ENCODE results near the gene GNA15.
"Not testable (repeated sequence)": the region's sequence is repeated elsewhere in the genome, so short reads cannot be mapped to it uniquely, and the experiment has no call there.

GNA15 gene

DNA sequence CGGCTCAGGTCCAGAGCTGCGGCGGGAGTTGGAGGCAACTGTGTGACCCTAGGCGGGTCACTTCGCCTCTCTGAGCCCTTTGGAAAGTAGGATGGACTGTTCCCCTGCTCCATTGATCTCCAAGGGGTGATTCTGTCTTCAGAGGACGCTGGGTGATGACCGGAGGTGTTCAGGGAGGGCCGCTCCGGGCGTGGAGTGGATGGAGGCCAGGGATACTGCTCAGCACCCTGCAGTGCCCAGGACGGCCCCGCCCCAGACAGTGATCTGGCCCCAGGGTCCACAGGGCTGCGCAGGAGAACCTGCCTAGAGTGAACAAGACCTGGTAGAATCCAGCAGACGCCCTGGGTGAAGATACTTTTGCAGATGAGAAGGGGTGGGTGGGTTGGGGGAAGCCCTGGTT, 56.9 kb downstream of the GNA15 start:
- no peak for DNase-seq

DNA sequence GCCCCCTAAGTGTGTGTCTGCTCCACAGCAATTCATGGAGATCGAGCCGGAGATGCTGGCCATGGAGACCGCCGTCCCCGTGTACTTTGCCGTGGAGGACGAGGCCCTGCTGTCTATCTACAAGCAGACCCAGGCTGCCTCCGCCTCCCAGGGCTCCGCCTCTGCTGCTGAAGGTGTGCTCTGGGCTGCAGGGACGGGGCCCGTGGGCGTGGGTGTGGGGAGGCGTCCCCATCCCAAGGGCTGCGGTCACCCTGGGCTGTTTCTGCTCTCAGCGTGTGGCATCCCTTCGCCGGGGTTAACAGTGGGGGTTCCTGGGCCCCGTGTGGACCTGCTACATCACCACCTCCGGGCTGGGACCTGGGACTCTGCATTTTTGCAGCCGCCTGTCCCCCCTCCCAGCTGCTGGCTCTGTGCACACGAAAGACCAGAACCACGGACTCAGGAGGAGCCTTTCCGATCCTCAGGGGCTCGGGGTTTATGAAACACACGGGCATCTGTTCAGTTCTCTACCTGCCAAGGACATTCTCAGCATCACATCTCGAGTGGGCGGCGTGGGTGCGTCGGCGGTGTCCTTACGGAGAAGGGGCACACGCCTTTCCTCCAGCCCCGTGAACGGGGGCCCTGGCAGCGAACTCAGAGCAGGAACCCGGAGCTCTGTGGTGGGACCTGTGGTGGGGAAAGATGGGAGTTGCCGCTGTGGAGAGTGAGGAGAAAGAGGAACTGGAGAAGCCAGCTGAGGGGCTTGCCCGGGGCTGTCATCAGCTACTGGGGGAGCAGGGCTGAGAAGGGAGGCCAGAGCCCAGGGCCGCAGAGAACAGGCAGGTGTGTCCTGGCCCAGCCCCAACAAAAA, 57.6 kb downstream of the GNA15 start:
- DNase-seq: no peak

DNA sequence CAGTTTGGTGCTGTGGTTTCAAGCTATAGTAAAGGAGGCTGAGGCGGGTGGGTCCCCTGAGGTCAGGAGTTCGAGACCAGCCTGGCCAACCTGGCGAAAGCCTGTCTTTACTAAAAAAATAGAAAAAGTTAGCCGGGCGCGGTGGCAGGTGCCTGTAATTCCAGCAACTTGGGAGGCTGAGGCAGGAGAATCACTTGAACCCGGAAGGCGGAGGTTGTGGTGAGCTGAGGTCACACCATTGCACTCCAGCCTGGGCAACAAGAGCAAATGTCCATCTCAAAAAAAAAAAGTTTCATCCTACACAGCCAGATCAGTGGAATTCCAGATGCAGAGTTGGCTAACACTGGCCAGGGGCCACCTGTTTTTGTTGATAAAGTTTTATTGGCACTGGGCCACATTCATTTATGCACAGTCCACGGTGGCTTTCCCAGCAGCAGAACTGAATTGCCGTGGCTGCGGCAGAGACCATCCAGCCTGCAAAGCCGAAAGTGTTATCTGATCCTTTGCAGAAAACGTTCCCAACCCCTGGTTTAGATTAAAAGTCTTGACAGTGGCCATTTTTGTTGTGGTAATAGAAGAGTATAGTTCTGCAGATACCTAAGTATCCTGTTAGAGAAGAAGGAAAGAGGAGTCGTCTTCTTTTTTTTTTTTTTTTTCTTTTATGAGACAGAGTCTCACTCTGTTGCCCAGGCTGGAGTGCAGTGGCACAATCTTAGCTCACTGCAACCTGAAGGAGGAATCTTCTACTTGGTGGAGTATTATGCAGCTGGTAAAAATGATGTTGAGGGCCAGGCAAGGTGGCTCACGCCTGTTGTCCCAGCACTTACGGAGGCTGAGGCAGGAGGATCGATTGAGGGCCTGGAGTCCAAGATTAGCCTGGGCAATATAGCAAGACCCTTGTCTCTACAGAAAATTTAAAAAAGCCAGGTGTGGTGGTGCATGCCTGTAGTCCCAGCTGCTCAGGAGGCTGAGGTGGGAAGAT, 58.6 kb downstream of the GNA15 start:
- no peak for DNase-seq

DNA sequence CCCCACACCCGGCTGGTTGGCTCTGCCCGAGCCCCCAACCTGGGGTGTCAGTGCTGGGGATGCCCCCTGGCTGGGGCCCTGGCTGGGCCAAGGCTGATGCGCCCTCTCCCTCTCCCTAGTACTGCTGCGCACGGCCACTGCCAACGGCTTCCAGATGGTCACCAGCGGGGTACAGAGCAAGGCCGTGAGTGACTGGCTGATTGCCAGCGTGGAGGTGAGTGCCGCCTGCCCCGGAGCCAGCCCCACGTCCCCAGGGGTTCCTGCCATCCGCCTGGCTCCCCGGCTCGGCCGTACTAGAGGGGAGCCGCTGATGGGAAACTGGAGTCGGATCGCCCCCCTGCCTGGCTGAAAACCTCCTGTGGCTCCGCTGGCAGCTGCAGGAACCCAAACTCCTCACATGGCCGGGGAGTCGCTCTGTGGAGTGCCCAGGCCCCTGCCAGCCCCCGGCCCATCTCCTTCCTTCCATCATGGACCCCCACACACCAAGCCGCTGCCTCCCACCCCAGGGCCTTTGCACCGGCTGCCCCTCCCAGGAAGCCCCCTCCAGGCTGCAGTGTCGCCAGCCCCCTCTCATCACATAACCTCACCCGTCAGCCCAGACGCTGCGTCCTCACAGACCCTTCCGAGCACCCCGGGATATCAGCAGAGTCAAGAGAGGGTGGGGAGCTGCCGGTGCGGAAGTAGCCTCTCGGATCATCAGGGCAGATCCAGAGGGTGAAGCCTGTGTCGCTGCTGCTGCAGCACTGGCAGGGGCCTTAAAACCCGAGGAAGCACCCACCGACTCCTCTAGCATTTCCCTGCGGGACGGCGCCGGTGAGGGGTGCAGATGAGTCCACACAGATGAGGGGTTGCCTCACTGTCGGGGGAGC, 60.5 kb downstream of the GNA15 start:
- no peak for DNase-seq

DNA sequence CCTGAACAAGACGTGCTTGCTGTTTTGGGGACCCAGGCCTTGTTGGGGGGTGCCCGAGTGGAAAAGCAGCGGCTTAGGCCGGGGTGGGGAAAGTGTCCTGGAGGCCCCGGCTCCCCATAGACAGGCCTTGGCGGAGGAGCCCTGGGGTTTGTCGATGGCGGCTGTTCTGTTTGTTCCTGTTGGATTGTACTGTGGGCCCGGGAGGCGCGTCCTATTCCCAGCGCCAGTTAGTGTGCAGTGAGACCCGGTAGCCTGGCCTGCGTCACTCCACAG, 61.0 kb downstream of the GNA15 start:
- DNase-seq: no peak

DNA sequence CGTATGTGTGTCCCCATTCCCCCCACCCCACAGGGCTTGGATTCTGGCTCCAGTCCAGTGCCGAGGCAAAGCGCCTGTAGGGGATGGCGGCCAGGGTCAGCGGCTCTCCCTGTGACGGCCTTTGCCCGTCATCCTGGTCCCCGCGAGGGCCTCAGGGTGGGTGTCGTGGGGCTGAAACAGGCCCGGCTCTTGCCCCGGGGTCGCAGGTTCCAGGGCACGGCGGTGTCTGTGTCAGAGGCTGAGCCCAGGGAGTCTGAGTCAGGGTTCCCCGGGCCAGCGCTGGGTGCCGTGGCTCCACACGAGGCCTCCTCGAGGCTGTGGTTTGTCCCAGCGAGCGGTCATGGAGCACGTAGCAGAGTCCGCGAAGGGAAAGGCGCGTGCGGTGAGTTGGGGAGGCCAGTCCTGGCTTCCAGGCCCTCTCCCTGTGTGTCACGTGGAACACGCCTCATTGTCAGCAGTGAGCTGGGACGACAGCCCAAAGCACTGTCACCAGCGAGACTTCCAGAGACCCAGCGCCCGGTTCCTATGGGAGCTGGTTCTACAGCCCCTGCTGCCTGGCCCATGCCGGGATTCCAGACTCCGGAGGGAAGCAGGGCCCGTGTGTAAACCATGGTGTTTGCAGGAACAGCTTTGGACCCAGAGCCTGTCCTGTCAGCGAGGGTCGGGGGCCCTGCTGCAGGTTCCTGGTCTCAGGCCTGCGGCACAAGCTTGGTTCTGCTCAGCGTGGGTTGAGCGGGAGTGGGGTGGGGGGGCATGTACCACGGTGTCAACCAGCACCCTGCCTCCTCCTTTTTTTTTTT, 63.3 kb downstream of the GNA15 start:
- DNase-seq: no peak

DNA sequence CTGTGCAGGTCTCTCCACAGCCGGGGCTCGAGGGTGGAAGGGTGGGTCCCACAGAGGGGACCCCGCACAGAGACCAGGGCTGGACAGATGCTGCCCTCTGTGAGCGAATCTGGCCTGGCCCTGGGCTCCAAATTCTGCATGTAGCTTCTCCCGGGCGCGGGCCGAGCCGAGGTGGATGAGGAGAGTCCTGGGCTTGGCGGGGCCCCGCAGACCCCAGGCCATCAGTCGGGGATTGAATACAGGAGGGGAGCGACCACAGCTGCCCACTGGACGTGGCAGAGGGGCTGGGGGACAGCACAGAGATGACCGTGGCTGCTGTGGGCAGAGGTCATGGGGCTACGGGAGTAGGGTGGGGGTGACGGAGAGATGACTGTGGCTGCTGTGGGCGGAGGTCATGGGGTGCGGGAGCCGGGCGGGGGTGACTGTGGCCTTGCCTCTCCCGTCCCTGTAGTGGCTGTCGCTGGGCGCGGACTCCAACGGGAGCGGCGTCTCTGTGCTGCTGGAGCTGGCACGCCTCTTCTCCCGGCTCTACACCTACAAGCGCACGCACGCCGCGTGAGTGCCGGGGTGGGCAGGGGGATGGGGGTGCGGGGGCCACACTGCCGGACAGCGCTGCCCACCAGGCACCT, 65.4 kb downstream of the GNA15 start:
- DNase-seq: no peak

DNA sequence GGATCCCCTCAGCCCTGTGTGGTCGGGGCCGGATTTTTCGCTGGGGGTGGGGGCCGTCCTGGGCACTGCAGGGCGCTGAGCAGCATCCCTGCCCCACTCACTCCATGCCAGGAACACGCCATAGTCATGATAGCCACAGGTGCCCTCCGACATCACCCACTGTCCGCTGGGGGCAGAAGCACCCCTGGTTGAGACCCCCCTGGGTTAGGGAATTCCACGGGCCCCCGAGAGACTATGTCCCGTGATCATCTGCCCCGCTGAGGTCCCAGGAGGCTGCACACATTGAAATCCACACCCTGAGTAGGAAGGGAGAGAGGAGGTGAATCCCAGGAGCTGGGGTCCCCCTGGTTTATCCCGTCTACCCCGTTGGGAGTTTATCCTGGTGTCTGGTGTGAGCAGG, 66.1 kb downstream of the GNA15 start:
- DNase-seq: no peak

DNA sequence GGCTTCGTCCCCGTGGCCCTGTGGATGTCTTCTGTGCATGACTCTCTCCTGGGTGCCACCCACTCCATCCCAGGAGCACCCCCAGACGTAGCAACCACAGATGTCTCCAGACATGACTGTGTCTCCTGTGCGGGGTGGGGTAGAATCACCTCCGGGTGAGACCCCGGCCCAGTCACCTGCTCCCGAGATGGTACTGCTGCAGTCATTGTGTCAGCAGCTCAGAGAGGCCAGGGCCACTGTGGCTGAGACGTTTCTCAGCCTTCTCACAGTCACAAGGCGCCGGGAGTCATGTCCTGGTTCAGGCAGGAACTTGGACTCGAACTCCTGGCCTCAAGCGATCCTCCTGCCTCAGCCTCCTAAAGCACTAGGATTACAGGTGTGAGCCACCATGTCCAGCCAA, 66.5 kb downstream of the GNA15 start:
- no peak for DNase-seq

DNA sequence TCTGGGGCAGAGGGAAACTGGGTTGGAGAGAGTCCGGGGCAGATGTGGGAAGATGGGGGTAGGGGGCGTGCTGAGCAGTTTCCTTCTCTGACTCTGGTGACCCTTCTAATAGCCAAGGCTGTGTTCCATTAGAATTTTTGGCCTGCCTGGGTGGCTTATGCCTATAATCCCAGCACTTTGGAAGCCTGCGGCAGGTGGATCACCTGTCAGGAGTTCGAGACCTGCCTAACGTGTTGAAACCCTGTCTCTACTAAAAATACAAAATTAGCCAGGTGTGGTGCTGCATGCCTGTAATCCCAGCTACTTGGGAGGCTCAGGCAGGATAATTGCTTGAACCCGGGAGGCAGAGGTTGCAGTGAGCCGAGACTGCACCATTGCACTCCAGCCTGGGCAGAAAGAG, 67.1 kb downstream of the GNA15 start:
- DNase-seq: not testable (repeated sequence)

DNA sequence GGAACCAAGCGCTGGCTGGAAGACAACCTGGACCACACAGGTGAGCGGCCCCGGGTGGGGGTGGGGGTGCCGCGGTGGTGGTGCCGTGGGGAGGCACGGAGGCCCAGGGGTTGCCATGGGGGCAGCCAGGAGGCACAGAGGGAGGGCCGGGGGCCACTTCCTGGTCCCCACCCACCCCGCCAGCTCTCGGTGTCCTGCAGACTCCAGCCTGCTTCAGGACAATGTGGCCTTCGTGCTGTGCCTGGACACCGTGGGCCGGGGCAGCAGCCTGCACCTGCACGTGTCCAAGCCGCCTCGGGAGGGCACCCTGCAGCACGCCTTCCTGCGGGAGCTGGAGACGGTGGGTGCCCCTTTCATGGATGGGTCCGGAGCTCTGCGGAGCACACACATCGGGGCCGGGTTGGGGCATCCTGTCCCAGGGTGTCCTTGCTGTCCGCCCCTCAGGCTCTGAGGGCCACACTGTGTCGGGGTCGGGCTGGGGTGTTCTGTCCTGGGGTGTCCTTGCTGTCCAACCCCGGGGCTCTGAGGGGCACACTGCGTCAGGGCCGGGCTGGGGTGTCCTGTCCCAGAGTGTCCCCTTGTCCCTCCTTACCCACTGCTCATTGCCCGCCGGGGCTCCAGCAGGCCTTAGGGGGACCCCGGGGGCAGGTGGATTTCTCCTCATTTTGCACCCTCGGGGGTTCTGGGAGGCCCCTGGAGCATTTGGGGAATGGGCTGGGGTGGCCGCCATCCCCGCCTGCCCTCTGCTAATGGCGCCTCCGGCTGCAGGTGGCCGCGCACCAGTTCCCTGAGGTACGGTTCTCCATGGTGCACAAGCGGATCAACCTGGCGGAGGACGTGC, 68.2 kb downstream of the GNA15 start:
- DNase-seq: no peak

DNA sequence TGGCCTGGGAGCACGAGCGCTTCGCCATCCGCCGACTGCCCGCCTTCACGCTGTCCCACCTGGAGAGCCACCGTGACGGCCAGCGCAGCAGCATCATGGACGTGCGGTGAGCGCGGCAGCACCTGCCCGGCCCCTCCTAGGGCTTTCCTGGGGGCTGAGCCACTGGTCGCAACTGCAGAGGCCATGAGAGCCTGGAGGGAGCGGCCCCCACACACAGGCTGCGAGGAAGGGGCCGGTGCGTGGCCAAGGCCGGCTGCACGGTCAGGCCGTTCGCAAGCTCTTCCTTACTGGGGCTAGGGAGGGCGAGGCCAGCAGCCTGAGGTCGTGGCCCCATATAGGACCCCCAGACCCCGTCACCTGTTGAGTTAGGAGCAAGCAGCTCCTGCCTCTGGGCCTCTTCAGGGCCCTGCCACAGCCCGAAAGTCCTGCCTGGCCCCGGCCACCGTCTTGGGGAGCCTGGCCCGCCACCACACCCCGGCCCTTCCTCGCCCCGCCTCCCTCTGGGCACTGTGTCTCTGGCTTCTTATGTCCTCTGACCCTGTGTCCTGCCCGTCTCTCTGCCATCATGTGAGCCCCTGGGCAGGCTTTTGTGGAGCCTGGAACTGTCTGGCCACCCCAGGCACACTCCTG, 68.9 kb downstream of the GNA15 start:
- no peak for DNase-seq

DNA sequence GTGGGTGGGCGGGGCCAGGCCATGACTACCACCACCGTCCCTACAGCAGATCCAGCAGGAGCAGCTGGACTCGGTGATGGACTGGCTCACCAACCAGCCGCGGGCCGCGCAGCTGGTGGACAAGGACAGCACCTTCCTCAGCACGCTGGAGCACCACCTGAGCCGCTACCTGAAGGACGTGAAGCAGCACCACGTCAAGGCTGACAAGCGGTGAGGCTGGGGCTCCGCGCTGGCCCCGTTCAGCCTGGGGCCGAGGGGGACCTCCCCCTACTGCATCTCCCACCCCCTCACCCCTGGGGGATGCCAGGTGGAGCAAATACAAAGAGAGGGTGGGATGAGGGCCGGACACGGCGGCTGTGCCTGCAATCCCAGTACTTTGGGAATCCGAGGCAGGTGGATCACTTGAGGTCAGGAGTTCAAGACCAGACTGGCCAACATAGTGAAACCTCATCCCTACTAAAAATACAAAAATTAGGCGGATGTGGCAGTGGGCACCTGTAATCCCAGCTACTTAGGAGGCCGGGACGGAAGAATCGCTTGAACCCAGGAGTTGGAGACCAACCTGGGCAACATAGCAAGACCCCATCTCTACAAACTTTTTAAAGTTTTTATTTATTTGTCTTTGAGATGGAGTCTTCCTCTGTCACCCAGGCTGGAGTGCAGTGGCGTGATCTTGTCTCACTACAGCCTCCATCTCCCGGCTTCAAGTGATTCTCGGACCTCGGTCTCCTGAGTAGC, 70.6 kb downstream of the GNA15 start:
- DNase-seq: no peak

DNA sequence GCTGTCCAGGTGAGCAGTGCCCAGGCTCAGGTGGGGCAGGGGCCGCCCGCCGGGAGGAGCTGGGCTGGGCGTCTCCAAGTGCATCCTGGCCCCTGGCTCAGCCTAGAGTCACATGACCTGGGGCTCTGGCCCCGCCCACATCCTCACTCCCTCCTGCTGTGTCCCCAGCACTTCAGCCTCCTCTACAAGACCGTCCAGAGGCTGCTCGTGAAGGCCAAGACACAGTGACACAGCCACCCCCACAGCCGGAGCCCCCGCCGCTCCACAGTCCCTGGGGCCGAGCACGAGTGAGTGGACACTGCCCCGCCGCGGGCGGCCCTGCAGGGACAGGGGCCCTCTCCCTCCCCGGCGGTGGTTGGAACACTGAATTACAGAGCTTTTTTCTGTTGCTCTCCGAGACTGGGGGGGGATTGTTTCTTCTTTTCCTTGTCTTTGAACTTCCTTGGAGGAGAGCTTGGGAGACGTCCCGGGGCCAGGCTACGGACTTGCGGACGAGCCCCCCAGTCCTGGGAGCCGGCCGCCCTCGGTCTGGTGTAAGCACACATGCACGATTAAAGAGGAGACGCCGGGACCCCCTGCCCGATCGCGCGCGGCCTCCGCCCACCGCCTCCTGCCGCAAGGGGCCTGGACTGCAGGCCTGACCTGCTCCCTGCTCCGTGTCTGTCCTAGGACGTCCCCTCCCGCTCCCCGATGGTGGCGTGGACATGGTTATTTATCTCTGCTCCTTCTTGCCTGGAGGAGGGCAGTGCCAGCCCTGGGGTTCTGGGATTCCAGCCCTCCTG, 71.8 kb downstream of the GNA15 start:
- DNase-seq: no peak

DNA sequence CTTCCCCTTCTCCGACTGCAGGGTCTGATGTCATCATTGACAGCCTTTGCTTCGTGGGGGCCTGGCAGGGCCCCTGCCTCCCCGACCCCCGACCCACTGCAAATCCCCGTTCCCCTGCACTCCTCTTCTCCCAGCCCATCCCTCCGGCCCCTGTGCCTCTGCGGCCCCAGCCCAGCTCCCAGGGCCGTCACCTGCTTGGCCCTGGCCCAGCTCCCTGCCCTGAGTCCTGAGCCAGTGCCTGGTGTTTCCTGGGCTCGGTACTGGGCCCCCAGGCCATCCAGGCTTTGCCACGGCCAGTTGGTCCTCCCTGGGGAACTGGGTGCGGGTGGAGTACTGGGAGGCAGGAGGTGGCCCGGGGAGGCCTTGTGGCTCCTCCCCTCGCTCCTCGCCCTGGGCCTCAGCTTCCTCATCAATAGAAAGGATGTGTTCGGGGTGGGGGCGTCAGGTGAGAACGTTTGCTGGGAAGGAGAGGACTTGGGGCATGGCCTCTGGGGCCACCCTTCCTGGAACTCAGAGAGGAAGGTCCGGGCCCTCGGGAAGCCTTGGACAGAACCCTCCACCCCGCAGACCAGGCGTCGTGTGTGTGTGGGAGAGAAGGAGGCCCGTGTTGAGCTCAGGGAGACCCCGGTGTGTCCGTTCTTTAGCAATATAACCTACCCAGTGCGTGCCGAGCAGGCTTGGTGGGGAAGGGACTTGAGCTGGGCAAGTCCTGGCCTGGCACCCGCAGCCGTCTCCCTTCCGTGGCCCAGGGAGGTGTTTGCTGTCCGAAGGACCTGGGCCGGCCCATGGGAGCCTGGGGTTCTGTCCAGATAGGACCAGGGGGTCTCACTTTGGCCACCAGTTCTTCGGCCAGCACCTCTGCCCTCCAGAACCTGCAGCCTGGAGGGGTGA, 72.7 kb downstream of the GNA15 start:
- no peak for DNase-seq

DNA sequence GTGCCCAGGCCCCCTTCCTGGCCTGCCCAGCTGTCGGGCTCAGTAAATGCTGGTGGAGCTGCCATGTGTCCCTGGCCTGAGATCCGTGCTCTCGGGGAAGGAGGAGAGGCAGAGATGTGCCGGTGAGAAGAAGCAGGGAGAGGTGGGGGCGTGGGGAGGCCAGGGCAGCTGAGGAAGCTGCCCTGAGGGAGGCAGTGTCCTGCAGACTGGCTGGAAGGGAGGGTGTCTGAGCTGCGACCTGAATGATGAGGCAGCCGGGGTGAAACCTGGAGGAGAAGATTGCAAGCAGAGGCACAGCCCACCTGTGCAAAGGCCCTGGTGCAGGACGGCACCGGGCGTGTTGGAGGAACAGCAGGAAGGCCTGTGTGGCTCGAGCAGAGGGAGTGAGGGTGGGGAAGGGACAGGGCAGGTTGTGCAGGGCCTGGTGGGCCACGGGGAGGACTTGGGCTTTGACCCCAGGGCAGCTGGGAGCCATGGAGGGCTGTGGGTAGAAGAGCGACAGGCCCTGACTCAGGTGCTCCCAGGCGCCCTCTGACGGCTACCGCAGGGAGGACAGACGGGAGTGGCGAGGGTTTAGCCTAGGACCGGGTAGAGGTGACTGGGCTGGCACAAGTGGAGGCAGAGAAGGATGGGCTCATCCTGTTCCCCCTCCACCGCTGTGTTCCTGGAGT, 74.6 kb downstream of the GNA15 start:
- DNase-seq: peak; percentile 59

DNA sequence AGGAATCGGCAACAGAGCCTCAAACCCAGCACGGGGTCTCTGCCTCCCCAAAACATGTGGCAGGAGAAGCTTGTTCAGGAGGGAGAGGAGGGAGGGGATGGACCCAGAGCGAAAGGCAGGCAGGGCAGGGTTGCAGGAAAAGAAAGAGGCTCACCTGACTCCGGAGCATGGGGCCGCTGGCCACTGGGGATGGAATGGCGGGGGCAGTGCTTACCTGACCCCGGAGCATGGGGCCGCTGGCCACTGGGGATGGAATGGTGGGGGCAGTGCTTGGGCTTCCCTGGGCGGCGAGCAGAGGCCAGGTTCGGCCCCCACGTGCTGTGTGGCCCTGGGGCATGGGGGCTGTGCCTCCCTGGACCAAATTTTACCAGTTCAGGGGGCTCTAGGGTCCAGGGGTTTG, 75.4 kb downstream of the GNA15 start:
- DNase-seq: no peak

Measured in effector CD4-positive, alpha-beta T cell (primary cell).